Heart left ventricle (tissue), 16 donors: Measurements from ENCODE around the gene FAM171A1. TPM values are rescaled to one million over a fixed set of nuclear protein-coding genes. Genes with fewer than 3 reads are reported as not detected.

ENCODE experiments used
- ATAC-seq, 4 donors: fragments of 200-7000 bp; cut with Tn5 transposase; one replicate each; pipeline ENCODE4 v1.9.1; 2020 to 2022; ENCODE audit warnings: moderate library complexity in 4 of 4, mild to moderate bottlenecking in 3 of 4, moderate number of reproducible peaks in 1 of 4
- DNase-seq, 5 donors: peaks; one replicate each; pipeline ENCODE4 v3.0.0-alpha.2; 2020
- H3K27ac ChIP-seq, 12 donors: fragments of 200-600 bp; sonication (generic) in 4 of 12; one replicate each; pipeline versions ENCODE4 v1.5.0 to v1.8.0; 2016 to 2022; ENCODE audit warnings: mild to moderate bottlenecking in 2 of 12
- H3K27me3 ChIP-seq, 9 donors: fragments of 200-600 bp; sonication (generic) in 2 of 9; one replicate each; pipeline versions ENCODE4 v1.5.1 to v1.8.0; 2016 to 2022; ENCODE audit warnings: mild to moderate bottlenecking in 3 of 9
- H3K36me3 ChIP-seq, 9 donors: fragments of 200-600 bp; sonication (generic) in 2 of 9; one replicate each; pipeline versions ENCODE4 v1.5.0 to v1.8.0; 2018 to 2022; ENCODE audit warnings: mild to moderate bottlenecking in 2 of 9
- H3K4me1 ChIP-seq, 12 donors: fragments of 200-600 bp; sonication (generic) in 4 of 12; one replicate each; pipeline versions ENCODE4 v1.5.0 to v1.8.0; 2016 to 2022; ENCODE audit warnings: mild to moderate bottlenecking in 3 of 12
- H3K4me3 ChIP-seq, 12 donors: fragments of 200-600 bp; sonication (generic) in 4 of 12; one replicate each; pipeline versions ENCODE4 v1.5.0 to v1.8.0; 2017 to 2022; ENCODE audit warnings: mild to moderate bottlenecking in 9 of 12, moderate library complexity in 4 of 12
- H3K9me3 ChIP-seq, 12 donors: fragments of 200-600 bp; sonication (generic) in 4 of 12; one replicate each; pipeline versions ENCODE4 v1.5.0 to v1.8.0; 2016 to 2022; ENCODE audit warnings: mild to moderate bottlenecking in 1 of 12
- POLR2A ChIP-seq, 2 donors: fragments of 450-650 bp; IDR thresholded peaks; one replicate each; pipeline ENCODE4 v1.6.1; 2017; ENCODE audit warnings: antibody characterized with exemption in 2 of 2, mild to moderate bottlenecking in 2 of 2, moderate library complexity in 2 of 2
- WGBS, 4 donors: extraction: QIAGEN DNeasy Blood & Tissue Kit in 2 of 4; methylation state at CpG; one replicate each; pipeline versions ENCODE4 v1.1.5 to v1.1.7; 2013 to 2018; 5-methylcytosine and 5-hydroxymethylcytosine counted together
- intact Hi-C, 10 donors: fragments of 100-400 bp; cut with DNase I; formaldehyde crosslinking; loops; one replicate each; pipeline versions ENCODE4 v1.11.1 to v1.14.2; 2022
- polyA plus RNA-seq, 2 donors: library from polyadenylated mRNA; stranded (reverse); fragments of 200-250 nt; gene quantifications; one replicate each; pipeline ENCODE4 v1.2.3, GENCODE V29; 2013
- total RNA-seq, 9 donors: library from RNA; depleted of rRNA in 2 of 9; stranded (reverse); fragments of >200 nt in 2 of 9; fragmentation: NEBNext Ultra II Directional in 3 of 9; extraction: Animal tissue kit (Norgen Biotek cat#: 25700) in 3 of 9; gene quantifications; one replicate each; pipeline versions ENCODE4 v1.1.0 to v1.2.4, GENCODE V29; 2016 to 2023
- TF ChIP-seq, protein P1 (sequence below), 12 donors: fragments of 200-600 bp; sonication (generic) in 4 of 12; IDR thresholded peaks; one replicate each; pipeline versions ENCODE4 v1.5.0 to v1.8.0; 2018 to 2022; ENCODE audit warnings: antibody characterized with exemption in 12 of 12, mild to moderate bottlenecking in 5 of 12
- donor health status: ischemic (EF 13 %, LVEDD 7.1; RV severe dilation, severe dysfunction).
- donor health status: healthy with polysubstance abuse.
- donor health status: DM: no; HTN: yes; CAD: no.
- donor health status: DM: no; HTN: no; CAD: no.
- donor health status: ischemic (EF 25% LVEDD 6.9; RV normal size, moderate dysfunction).
- donor health status: ischemic (EF 25% LVEDD 5.7; RV mildly dilated, moderate dysfunction).
- donor health status: healthy.
- donor health status: DM: yes; HTN: yes; CAD: no.
- donor health status: ischemic (EF 35%, LVEDD 5.7; RV mildly dilated, moderate dysfunction).
- donor health status: nonischemic (EF 11% LVEDD 7.7; RV severe dilation, severe dysfunction).
- donor health status: DM: yes; HTN: yes; CAD: no.
- donor health status: PGD.
- donor health status: ischemic (EF 29% LVEDD 5.4; RV normal size, mild dysfunction).
- donor health status: nonischemic (EF 23%, LVEDD 6.1; RV moderate dilation, normal function).

FAM171A1 gene
- total and polyA plus RNA-seq, 11 donors, result 4.1 to 18.0 (median 9.8) TPM

DNA sequence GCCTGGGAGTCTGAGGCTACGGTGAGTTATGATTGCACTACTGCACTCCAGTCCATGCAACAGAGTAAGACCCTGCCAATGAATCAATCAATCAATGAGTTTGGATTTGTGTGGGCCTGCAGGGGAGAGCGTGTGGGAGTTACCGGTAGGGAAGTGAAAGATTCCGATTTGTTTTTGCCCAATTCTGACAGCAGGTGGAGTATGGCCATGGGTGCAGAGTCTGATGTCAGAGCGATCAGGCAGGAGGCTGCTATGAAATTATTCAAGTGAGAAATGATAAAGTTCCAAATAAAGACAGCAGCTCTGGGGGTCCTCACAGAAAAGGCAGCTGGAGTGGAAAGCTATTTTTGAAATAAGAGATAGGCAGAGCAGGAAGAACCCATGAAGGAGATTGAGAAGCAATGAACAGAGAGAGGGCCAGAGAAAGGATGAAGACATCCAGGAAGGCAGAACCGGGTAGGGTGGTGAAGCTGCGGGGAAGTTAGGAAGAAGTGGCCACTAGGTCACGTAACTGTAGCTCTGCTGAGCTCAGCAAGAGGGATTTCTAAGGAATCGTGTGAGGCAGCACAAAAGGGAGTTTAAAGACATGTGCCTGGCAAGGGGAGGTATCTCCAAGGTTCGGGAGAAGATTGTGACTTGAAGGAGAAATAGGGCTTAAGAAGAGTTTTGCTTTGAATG lies 108.9 kb downstream of the FAM171A1 start:
- Histone ChIP-seq H3K9me3 (no peaks in the 10 kb centered on the region), H3K27me3 (no peaks in the 10 kb centered on the region), H3K4me3 (no peak overlapping the region), H3K4me1 (peaks cover 0 to 10% (median 0%) of the 10 kb centered on the region in 12 donors), H3K36me3 (no peaks in the 10 kb centered on the region), H3K27ac (no peak overlapping the region)
- DNase-seq, result no peak
- TF ChIP-seq POLR2A (IDR thresholded peaks at IDR 0.05), result no peak
- TF ChIP-seq, protein P1, sequence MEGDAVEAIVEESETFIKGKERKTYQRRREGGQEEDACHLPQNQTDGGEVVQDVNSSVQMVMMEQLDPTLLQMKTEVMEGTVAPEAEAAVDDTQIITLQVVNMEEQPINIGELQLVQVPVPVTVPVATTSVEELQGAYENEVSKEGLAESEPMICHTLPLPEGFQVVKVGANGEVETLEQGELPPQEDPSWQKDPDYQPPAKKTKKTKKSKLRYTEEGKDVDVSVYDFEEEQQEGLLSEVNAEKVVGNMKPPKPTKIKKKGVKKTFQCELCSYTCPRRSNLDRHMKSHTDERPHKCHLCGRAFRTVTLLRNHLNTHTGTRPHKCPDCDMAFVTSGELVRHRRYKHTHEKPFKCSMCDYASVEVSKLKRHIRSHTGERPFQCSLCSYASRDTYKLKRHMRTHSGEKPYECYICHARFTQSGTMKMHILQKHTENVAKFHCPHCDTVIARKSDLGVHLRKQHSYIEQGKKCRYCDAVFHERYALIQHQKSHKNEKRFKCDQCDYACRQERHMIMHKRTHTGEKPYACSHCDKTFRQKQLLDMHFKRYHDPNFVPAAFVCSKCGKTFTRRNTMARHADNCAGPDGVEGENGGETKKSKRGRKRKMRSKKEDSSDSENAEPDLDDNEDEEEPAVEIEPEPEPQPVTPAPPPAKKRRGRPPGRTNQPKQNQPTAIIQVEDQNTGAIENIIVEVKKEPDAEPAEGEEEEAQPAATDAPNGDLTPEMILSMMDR (IDR thresholded peaks at IDR 0.05), result peak in 11 of 12 donors; percentile 7 to 55 (median 31)
- 31 to 38% (median 35%) methylated on average over 10 of the region's 10 CpGs for WGBS, 4 donors
- intact Hi-C loops, result loop anchor here in 7 of 10 donors (2.0 to 10.0 kb wide), 4 partner anchors 105 to 113 kb away; partner anchors contain the start of gene FAM171A1 (in 6 of the 7)
- peak; percentile 52 to 72 (median 58) for ATAC-seq

DNA sequence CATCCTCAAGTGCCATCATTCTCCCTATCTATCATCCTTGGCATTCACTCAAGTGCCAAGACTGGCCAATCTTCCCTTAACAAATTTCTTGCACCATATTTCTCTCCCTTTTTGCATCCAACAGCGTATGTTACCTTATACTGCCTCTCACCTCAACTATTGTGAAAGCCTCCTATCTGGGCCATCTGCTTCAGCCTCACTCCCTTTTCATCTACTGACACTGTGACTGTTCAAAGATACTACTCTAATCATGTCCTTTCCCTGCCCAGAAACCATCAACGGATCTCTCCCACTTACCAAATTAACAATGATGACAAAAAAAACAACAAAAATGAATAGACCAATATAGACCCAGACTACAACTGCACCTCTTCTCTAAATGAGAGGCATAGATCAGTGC lies 112.0 kb downstream of the FAM171A1 start:
- intact Hi-C loops, result loop anchor here in 2 of 10 donors (2.0 to 5.0 kb wide), 2 partner anchors 108 to 112 kb away; partner anchors contain the start of gene FAM171A1 (in 1 of the 2)
- Histone ChIP-seq H3K36me3 (no peaks in the 10 kb centered on the region), H3K9me3 (no peaks in the 10 kb centered on the region), H3K4me3 (no peak overlapping the region), H3K27ac (no peak overlapping the region), H3K4me1 (peaks cover 0 to 22% (median 2%) of the 10 kb centered on the region in 12 donors), H3K27me3 (peaks cover 0 to under 1% (median 0%) of the 10 kb centered on the region in 9 donors)
- WGBS, 4 donors, result 93 to 96% (median 94%) methylated on average over 2 of the region's 2 CpGs
- DNase-seq (no peak), ATAC-seq (no peak)
- TF ChIP-seq, protein P1 (IDR thresholded peaks at IDR 0.05), result no peak
- no peak for TF ChIP-seq POLR2A (IDR thresholded peaks at IDR 0.05)

DNA sequence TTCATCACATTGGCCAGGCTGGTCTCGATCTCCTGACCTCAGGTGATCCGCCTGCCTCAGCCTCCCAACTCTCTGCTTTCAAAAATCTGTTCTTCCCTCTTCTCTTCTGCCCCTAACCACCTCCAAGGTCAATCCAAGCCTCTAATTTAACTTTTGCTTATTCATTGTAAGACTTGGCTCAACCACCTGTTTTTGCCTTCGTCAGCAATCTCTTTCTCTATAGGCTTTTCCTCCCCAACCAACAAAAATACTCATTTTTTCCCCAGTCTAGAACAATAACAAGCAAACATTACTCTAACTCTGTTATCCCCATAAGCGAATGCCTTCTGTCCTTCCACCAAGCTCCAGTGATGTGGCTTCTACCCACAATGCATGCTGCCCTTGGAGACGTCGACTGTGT lies 112.8 kb downstream of the FAM171A1 start:
- Histone ChIP-seq H3K27ac (no peak overlapping the region), H3K27me3 (peaks cover 0 to 3% (median 0%) of the 10 kb centered on the region in 9 donors), H3K36me3 (no peaks in the 10 kb centered on the region), H3K4me3 (no peak overlapping the region), H3K4me1 (peaks cover 0 to 24% (median 4%) of the 10 kb centered on the region in 12 donors), H3K9me3 (no peaks in the 10 kb centered on the region)
- TF ChIP-seq POLR2A (IDR thresholded peaks at IDR 0.05), result no peak
- TF ChIP-seq, protein P1 (IDR thresholded peaks at IDR 0.05), result no peak
- ATAC-seq (no peak), DNase-seq (no peak)
- 97 to 98% (median 97%) methylated on average over 6 of the region's 6 CpGs for WGBS, 4 donors
- intact Hi-C loops, result loop anchor here in 2 of 10 donors (2.0 to 5.0 kb wide), 2 partner anchors 109 to 113 kb away; partner anchors contain the start of gene FAM171A1 (in 1 of the 2)

DNA sequence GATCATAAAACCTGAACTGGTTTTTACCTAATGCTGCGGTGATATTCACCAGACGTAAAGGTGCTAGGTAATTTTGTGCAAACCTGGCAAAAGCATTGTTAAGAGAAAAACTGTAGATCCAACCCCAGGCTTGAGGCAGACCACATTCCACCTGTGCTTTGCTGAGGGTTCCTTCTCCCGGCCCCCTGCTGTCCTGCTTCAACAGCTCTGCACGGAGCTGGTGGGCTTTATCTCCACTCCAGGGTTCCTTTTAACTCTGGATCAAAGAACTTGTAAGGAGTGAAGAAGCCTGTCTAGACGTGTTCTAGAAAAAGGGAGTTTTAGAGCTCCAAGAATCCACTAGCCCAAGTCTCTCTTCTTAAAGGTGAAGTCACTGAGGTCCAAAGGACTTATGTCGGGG lies 115.1 kb downstream of the FAM171A1 start:
- no peaks in the 10 kb centered on the region for H3K9me3 ChIP-seq
- peaks cover 0 to 13% (median 3%) of the 10 kb centered on the region in 12 donors for H3K4me1 ChIP-seq
- H3K27me3 ChIP-seq, result peaks cover 0 to 3% (median 0%) of the 10 kb centered on the region in 9 donors
- TF ChIP-seq, protein P1 (IDR thresholded peaks at IDR 0.05), result no peak
- no peak for TF ChIP-seq POLR2A (IDR thresholded peaks at IDR 0.05)
- H3K4me3 ChIP-seq, result no peak overlapping the region
- intact Hi-C loops, result loop anchor here in 1 of 10 donors (5.0 kb wide), 1 partner anchor 111 kb away; no protein-coding TSS in a partner anchor
- no peak overlapping the region for H3K27ac ChIP-seq
- H3K36me3 ChIP-seq, result no peaks in the 10 kb centered on the region
- 90 to 97% (median 95%) methylated on average over 6 of the region's 6 CpGs for WGBS, 4 donors
- no peak for DNase-seq
- ATAC-seq, result no peak
